LNCaP clone FGC (cell line): ENCODE data around the gene CCDC138.

Source experiments
- DNase-seq: peaks from one replicate; pipeline ENCODE4 v3.0.0-alpha.2; 2011; ENCODE audit warnings: low read depth
- H3K4me3 ChIP-seq: 2 replicates; pipeline ENCODE4 v1.5.1; 2011; ENCODE audit warnings: mild to moderate bottlenecking, low read depth, low read length, control low read depth
- CTCF ChIP-seq: IDR thresholded peaks from 2 replicates; pipeline ENCODE4 v1.5.1; 2012; ENCODE audit warnings: mild to moderate bottlenecking; ENCODE audit not compliant: control insufficient read depth, insufficient read depth; ENCODE audit errors: extremely low read depth

The CCDC138 gene

GRCh38 chr2:108813732-108814131, 27.2 kb downstream of the CCDC138 start:
- no peak overlapping the region for H3K4me3 ChIP-seq
- DNase-seq, result no peak
- no peak for TF ChIP-seq CTCF

DNA sequence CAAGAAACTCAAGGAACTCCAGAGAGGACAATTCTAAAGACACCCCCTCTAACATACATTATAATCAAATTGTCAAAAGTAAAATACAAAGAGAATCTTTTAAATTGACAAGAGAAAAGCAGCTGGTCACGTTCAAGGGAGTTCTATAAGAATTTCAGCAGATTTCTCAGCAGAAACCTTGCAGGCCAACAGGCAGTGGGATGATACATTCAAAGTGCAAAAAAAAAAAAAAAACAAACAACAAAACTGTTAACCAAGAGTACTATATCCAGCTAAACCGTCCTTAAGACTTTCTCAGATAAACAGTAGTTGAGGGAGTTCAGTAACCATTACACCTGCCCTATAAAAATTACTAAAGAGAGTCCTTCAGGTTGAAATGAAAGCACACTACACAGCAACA, 33.9 kb downstream of the CCDC138 start:
- DNase-seq, result no peak
- no peak overlapping the region for H3K4me3 ChIP-seq
- no peak for TF ChIP-seq CTCF

DNA sequence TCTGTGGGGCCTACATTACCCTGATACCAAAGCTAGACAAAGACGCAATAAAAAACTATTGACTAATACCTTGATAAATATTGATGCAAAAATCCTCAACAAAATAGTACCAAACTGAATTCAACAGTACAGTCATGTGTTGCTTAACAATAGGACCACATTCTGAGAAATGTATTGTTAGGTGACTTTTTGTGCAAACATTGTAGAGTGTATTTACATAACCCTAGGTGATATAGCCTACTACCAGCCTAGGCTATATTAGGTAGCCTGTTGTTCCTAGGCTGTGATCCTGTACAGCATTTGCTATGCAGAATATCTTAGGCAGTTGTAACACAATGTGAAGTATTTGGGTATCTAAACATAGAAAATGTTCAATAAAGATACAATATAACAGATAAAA, 36.7 kb downstream of the CCDC138 start:
- TF ChIP-seq CTCF, result no peak
- no peak for DNase-seq
- no peak overlapping the region for H3K4me3 ChIP-seq

GRCh38 chr2:108824316-108825070, 37.9 kb downstream of the CCDC138 start:
- DNase-seq, result no peak
- no peak overlapping the region for H3K4me3 ChIP-seq
- no peak for TF ChIP-seq CTCF

DNA sequence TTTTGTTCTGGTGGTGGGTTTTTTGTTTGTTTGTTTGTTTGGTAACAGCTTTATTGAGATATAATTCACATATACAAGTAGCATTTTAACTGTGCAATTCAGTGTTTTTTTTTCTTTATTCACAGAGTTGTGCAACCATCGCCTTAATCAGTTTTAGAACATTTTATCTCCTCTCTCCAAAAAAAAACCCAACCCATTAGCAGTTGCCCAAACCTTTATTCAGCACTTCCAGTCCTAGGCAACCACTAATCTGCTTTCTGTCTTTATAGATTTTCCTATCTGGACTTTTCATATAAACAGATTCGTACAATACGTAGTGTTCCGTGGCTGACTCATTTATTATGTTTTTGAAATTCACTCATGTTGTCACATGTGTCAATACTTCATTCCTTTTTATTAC, 38.7 kb downstream of the CCDC138 start:
- no peak for DNase-seq

GRCh38 chr2:108825736-108826135, 39.2 kb downstream of the CCDC138 start:
- no peak for DNase-seq
- no peak for TF ChIP-seq CTCF
- H3K4me3 ChIP-seq, result no peak overlapping the region

More for the DNA sequence above, 38.7 kb downstream of the CCDC138 start:
- H3K4me3 ChIP-seq, result no peak overlapping the region
- TF ChIP-seq CTCF, result no peak
